HG02885 (cell line): ENCODE results near the gene TXK.
A peak's percentile ranks its signal among the peaks of the same experiment; 100 is the strongest.

ENCODE experiments used
- ATAC-seq: cut with Tn5 transposase; IDR thresholded peaks from one replicate; pipeline ENCODE4 v1.9.1; 2021; ENCODE audit warnings: mild to moderate bottlenecking; ENCODE audit not compliant: unreplicated experiment, poor library complexity

Gene TXK

GRCh38 chr4:48068182-48068581 is 65.9 kb downstream of the TXK start:
- ATAC-seq, result no peak

- no peak for ATAC-seq
Measured at GRCh38 chr4:48067536-48067935, 66.5 kb downstream of the TXK start.

- ATAC-seq, result peak; percentile 63
Measured at GRCh38 chr4:48065587-48066052, 68.4 kb downstream of the TXK start.

GRCh38 chr4:48064349-48064748 is 69.7 kb downstream of the TXK start:
- ATAC-seq, result peak; percentile 75

DNA sequence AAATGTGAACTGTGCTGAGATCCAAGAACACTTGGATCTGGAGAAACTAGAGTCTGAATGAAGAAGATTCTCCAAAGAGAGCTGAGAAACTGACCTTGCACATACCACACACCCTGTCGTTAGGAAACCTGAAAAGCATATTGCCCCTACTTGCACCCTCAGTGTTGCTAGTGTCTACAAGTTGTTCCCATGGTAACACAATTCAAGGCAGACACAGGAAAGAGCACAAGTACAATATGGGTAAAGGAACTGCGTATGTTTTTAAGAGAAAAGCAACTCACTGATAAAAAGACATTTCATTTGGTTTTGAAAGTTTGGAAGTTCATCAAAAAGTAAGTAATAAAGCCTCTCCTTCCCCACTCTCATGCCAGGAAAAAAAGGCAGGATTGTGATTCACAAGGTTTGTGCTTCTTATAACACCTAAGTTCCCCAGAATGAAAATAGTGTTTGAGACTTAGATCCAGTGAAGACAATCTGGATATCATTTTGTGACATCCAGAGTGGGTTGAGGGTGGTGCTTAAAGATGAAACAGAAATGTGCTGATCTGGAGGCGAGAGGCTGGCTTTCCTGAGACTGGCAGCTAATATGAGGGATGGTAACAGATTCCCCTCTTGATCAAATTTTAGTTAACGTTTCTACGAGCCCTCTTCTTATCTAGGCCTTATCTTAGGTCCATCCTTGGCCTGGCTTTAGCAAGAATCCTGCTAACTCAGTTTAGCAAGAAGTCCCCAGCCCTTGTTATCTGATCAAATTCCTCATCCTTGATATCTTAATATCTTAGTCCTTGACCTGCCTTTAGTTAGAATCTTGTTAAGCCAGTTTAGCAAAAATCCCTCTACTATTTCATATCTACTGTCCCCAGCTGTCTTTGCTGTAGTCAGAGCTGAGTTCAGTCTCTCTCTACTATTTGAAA is 75.2 kb downstream of the TXK start:
- no peak for ATAC-seq

DNA sequence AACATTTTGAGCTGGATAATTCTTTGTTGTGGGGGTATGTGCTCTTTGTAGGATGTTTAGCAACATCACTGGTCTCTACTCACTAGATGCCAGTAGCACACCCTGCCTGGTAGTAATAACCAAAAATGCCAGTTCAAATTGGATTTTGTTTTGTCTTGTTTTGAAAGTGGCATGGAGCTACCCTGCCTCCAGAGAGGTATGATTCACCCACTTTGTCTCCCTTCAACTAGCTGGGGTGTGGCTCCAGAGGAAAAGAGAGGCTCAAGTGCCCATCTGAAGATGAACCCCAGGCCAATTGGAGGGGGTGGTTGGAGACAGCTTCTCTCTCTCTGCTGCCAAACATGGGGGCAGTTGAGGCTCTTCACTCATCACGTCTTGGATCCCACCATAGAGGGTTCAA is 83.0 kb downstream of the TXK start:
- no peak for ATAC-seq

- ATAC-seq, result no peak
Measured at GRCh38 chr4:48049483-48049882, 84.6 kb downstream of the TXK start.

DNA sequence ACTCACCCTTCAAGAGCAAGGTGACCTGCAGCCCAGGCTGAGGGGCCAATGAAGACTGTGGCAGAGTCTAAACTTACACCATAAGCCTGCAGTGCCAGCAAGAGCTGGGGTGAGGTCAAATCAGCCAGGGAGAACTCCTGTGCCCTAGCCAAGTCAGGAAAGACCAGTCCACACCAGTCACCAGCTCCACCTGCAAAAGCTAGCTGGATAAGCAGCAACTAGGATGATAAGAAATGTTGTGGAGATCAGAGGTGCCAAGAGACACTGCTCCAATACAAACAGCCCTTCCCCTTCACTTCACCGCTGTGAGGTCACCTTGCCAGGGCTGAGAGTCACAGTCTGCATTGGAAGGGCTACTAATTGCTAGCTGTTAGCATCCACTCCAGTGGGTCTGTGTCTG is 86.2 kb downstream of the TXK start:
- ATAC-seq, result peak; percentile 26

DNA sequence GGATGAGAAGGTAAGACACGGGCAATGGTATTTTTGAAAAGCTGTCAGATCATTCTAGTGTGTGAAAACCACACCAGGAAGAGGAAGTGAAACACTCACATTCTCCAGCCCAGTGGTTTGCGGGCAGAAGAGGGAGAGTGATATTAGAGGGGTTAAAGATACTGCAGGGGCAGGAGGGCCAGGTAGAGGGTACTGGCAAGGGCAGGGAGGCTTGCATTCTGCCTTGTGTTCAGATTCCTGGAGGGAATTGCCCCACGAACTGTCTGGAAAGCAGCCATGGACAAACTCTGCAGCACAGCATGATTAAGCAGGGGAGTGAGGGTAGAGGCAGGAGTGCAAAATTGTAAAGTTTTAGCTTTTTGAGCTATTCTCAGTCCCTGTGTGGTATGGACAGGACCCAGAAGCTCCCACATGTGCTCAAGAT is 86.6 kb downstream of the TXK start:
- ATAC-seq, result peak; percentile 93

- no peak for ATAC-seq
Measured at GRCh38 chr4:48046059-48046458, 88.0 kb downstream of the TXK start.

DNA sequence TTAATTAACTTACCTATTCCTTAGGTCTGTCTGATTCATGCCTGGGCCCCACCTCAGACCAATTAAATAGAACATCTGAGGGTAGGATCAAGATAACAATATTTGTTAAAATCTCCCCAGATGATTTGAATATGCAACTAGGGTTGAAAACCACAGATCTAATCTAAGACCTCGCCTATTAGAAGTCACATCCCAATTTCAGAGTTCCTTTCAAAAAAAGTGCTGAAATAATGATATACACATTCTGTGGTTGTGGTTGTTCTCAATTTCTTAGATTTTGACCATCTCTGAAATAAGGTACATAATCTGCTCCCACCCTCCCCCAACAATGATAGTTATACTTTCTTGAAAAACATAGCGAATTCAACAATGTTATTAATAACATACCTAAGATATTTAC is 89.8 kb downstream of the TXK start:
- no peak for ATAC-seq

GRCh38 chr4:48043504-48043903 is 90.5 kb downstream of the TXK start:
- no peak for ATAC-seq

DNA sequence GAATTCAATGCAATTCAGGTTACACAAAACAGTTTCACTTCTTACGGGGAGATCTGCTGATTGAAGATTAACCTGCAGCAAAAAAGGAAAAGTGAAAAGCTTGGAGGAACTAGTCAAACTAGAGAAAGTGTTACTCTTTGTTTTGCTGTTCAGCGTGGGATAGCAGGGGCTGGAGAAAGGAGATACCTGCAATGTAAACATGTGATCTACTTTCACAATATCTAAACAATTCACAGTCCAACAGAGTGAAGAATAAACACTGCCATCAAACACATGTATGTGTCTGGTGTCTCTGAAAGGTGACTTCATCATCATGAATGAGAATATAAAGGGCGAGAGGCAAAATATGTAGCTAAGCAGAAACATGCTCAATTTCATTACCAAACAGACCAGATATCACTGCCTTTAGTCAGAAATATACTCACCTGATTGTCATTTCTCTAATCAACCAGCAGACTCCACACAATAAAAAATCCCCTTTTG is 91.0 kb downstream of the TXK start:
- no peak for ATAC-seq

DNA sequence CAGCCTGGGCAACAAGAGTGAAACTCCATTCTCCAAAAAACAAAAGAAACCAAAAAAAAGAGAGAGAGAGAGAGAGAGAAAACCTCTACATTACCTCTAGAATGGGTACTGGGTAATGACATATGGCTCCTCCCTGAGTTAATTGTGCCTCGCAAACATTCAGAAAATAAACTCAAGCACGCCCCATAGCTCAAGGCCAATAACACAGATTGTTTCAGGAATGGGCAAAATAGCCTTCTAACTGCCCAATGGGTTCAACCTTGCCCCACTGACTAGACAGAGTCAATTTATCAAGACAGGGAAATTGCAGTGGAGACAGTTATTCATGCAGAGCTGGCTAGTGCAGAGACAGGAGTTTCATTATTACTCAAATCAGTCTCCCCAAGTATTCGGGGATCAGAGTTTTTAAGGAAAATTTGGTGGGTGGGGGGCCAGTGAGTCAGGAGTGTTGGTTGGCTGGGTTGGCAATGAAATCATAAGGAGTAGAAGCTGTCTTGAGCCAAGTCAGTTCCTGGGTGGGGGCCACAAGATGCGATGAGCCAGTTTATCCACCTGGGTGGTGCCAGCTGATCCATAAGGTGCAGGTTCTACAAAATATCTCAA is 92.4 kb downstream of the TXK start:
- peak; percentile 30 for ATAC-seq

DNA sequence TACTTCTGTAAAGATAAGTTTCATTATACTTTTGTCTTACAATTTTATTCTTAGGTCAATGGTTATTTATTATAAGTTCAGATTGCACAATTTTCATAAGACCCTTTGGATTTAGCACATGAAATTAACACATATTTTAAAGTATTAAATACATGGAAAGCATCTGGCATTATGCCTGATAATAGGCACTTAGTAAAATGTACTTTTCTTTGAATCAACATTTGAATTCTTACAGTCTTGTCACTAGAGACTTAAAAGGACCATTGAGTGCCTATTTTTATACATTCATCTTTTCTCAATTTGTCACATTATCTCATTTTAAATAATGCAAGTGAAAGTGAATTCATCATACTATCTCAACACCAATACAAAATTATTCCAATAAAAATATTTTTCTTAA is 94.5 kb downstream of the TXK start:
- ATAC-seq, result no peak

DNA sequence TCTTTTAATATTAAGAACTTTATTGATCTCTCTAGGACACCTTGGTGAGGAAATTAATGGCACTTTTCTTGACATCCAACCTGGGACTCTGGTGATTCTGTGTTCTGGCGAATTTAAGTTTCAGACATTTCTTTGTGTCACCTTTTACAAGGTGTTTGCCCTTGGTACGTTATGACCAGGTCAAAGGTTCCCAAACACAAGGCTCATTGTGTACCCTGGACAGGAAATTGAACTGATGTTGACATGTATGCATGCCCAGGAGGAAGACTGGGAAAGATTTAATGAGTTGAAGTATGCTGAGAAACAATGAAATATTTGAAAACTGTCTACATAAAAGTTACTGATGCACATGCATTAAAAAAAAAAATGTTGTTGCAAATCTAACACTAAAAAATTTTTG is 95.4 kb downstream of the TXK start:
- ATAC-seq, result no peak

GRCh38 chr4:48037117-48037462 is 97.0 kb downstream of the TXK start:
- no peak for ATAC-seq

DNA sequence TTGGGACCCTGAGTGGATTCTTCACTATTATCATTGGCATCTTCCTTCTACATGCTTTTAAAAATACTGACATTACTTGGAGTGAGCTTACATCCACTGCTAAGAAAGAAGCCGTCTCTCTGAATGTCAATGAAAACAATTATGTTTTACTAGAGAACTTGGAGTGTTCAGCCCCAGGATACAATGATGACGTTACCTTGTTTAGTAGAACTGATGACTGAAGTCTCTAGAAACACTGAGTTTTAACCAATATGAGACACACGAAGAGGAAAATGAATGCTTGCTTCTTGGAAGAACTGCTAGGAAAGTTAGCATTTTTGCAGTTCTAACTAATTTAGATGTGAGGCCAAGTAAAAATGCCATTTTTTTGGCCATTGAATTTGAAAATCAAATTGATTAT is 98.1 kb downstream of the TXK start:
- no peak for ATAC-seq

- peak; percentile 27 for ATAC-seq
Measured at GRCh38 chr4:48033825-48034413, 100.1 kb downstream of the TXK start.

DNA sequence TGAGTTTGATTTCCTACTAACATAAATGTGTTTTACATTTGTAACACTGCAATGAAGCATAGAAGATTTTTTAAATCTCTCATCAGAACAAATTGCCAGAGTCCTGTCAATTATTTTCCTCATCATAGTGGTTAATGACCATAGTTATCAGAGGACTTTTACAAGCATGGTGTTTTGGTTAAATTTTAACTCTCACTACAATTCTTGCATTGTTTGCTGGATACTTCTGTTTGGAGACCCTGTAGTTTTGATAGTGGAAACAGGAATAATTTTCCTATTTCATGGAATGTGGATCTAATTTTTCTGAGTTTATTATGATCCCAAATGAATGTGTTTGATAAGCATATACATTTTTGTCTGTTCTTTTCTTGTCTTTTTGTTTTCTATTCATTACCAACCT is 100.6 kb downstream of the TXK start:
- ATAC-seq, result no peak

GRCh38 chr4:48032721-48033120 is 101.3 kb downstream of the TXK start:
- no peak for ATAC-seq
